ENCODE measurements around the gene COPZ1. TPM values are rescaled to one million over a fixed set of nuclear protein-coding genes. Genes with fewer than 3 reads are reported as not detected.
"Not testable (repeated sequence)": the region's sequence is repeated elsewhere in the genome, so short reads cannot be mapped to it uniquely, and the experiment has no call there.

Gene COPZ1
- polyA plus RNA-seq, 4 donors = 114 to 211 (median 138) TPM

GRCh38 chr12:54281261-54281638, 43.7 kb upstream of the COPZ1 start:
- not testable (repeated sequence) for FAIRE-seq; H3K27me3 ChIP-seq (ENCODE audit: control insufficient read depth in 3 of 3, insufficient read depth in 3 of 3, low read length in 3 of 3); H3K9me3 ChIP-seq (ENCODE audit: control insufficient read depth in 2 of 2, insufficient read depth in 1 of 2, low read depth in 1 of 2, low read length in 1 of 2); DNase-seq
- peak overlapping the region; percentile 66 to 82 (median 74) for H3K4me3 ChIP-seq (ENCODE audit: low read depth in 1 of 3, low read length in 3 of 3)
- WGBS, 3 donors = 0% methylated on average over 10 of the region's 10 CpGs
- peak overlapping the region; percentile 65 to 95 (median 88) for H3K27ac ChIP-seq (ENCODE audit: low read depth in 1 of 3, low read length in 2 of 3)
- H3K4me1 ChIP-seq (ENCODE audit: control insufficient read depth in 3 of 3, insufficient read depth in 2 of 3, low read depth in 1 of 3, low read length in 2 of 3) = peaks cover 5 to 32% (median 5%) of the 10 kb centered on the region in 3 donors
- peaks cover 18 to 25% (median 25%) of the 10 kb centered on the region in 3 donors for H3K36me3 ChIP-seq (ENCODE audit: control insufficient read depth in 3 of 3, insufficient read depth in 2 of 3, low read depth in 1 of 3, low read length in 3 of 3)

- not testable (repeated sequence) for H3K27me3 ChIP-seq (ENCODE audit: control insufficient read depth in 3 of 3, insufficient read depth in 3 of 3, low read length in 3 of 3); H3K9me3 ChIP-seq (ENCODE audit: control insufficient read depth in 2 of 2, insufficient read depth in 1 of 2, low read depth in 1 of 2, low read length in 1 of 2); DNase-seq; FAIRE-seq
- peak overlapping the region in 1 of 3 donors; percentile 88 for H3K27ac ChIP-seq (ENCODE audit: low read depth in 1 of 3, low read length in 2 of 3)
- H3K36me3 ChIP-seq (ENCODE audit: control insufficient read depth in 3 of 3, insufficient read depth in 2 of 3, low read depth in 1 of 3, low read length in 3 of 3) = peaks cover 20 to 26% (median 25%) of the 10 kb centered on the region in 3 donors
- 2 to 7% (median 5%) methylated on average over 4 of the region's 4 CpGs for WGBS, 3 donors
- H3K4me1 ChIP-seq (ENCODE audit: control insufficient read depth in 3 of 3, insufficient read depth in 2 of 3, low read depth in 1 of 3, low read length in 2 of 3) = peaks cover 5 to 36% (median 5%) of the 10 kb centered on the region in 3 donors
- H3K4me3 ChIP-seq (ENCODE audit: low read depth in 1 of 3, low read length in 3 of 3) = peak overlapping the region; percentile 66 to 82 (median 74)
Observed at GRCh38 chr12:54281694-54282093, 43.2 kb upstream of the COPZ1 start.

- peak overlapping the region; percentile 17 to 82 (median 66) for H3K4me3 ChIP-seq (ENCODE audit: low read depth in 1 of 3, low read length in 3 of 3)
- peaks cover 23 to 30% (median 27%) of the 10 kb centered on the region in 3 donors for H3K36me3 ChIP-seq (ENCODE audit: control insufficient read depth in 3 of 3, insufficient read depth in 2 of 3, low read depth in 1 of 3, low read length in 3 of 3)
- H3K9me3 ChIP-seq (ENCODE audit: control insufficient read depth in 2 of 2, insufficient read depth in 1 of 2, low read depth in 1 of 2, low read length in 1 of 2) = no peaks in the 10 kb centered on the region
- H3K27me3 ChIP-seq (ENCODE audit: control insufficient read depth in 3 of 3, insufficient read depth in 3 of 3, low read length in 3 of 3) = no peaks in the 10 kb centered on the region
- peak overlapping the region in 1 of 3 donors; percentile 14 for H3K27ac ChIP-seq (ENCODE audit: low read depth in 1 of 3, low read length in 2 of 3)
- 7 to 25% (median 13%) methylated on average over 11 of the region's 11 CpGs for WGBS, 3 donors
- peaks cover 2 to 40% (median 5%) of the 10 kb centered on the region in 3 donors for H3K4me1 ChIP-seq (ENCODE audit: control insufficient read depth in 3 of 3, insufficient read depth in 2 of 3, low read depth in 1 of 3, low read length in 2 of 3)
- no peak for DNase-seq
- no peak for FAIRE-seq
Observed at GRCh38 chr12:54282949-54283593, 41.9 kb upstream of the COPZ1 start.

GRCh38 chr12:54284070-54284780, 40.7 kb upstream of the COPZ1 start:
- DNase-seq; H3K27ac ChIP-seq (ENCODE audit: low read depth in 1 of 3, low read length in 2 of 3); H3K9me3 ChIP-seq (ENCODE audit: control insufficient read depth in 2 of 2, insufficient read depth in 1 of 2, low read depth in 1 of 2, low read length in 1 of 2); FAIRE-seq; H3K27me3 ChIP-seq (ENCODE audit: control insufficient read depth in 3 of 3, insufficient read depth in 3 of 3, low read length in 3 of 3): not testable (repeated sequence)
- Histone ChIP-seq H3K4me1 (ENCODE audit: control insufficient read depth in 3 of 3, insufficient read depth in 2 of 3, low read depth in 1 of 3, low read length in 2 of 3) (peaks cover 0 to 44% (median 5%) of the 10 kb centered on the region in 3 donors), H3K4me3 (ENCODE audit: low read depth in 1 of 3, low read length in 3 of 3) (peak overlapping the region in 2 of 3 donors; percentile 23 to 82), H3K36me3 (ENCODE audit: control insufficient read depth in 3 of 3, insufficient read depth in 2 of 3, low read depth in 1 of 3, low read length in 3 of 3) (peaks cover 23 to 40% (median 27%) of the 10 kb centered on the region in 3 donors)
- WGBS, 3 donors = 9 to 37% (median 20%) methylated on average over 1 of the region's 2 CpGs

GRCh38 chr12:54285150-54286041, 39.5 kb upstream of the COPZ1 start:
- peaks cover 23 to 42% (median 27%) of the 10 kb centered on the region in 3 donors for H3K36me3 ChIP-seq (ENCODE audit: control insufficient read depth in 3 of 3, insufficient read depth in 2 of 3, low read depth in 1 of 3, low read length in 3 of 3)
- no peaks in the 10 kb centered on the region for H3K27me3 ChIP-seq (ENCODE audit: control insufficient read depth in 3 of 3, insufficient read depth in 3 of 3, low read length in 3 of 3)
- WGBS, 3 donors = 23 to 50% (median 42%) methylated on average over 5 of the region's 5 CpGs
- H3K4me3 ChIP-seq (ENCODE audit: low read depth in 1 of 3, low read length in 3 of 3) = no peak overlapping the region
- no peaks in the 10 kb centered on the region for H3K9me3 ChIP-seq (ENCODE audit: control insufficient read depth in 2 of 2, insufficient read depth in 1 of 2, low read depth in 1 of 2, low read length in 1 of 2)
- DNase-seq = no peak
- FAIRE-seq = no peak
- H3K27ac ChIP-seq (ENCODE audit: low read depth in 1 of 3, low read length in 2 of 3) = peak overlapping the region in 2 of 3 donors; percentile 13 to 67
- H3K4me1 ChIP-seq (ENCODE audit: control insufficient read depth in 3 of 3, insufficient read depth in 2 of 3, low read depth in 1 of 3, low read length in 2 of 3) = peaks cover 0 to 44% (median 5%) of the 10 kb centered on the region in 3 donors

- H3K4me3 ChIP-seq (ENCODE audit: low read depth in 1 of 3, low read length in 3 of 3) = no peak overlapping the region
- peaks cover 23 to 40% (median 27%) of the 10 kb centered on the region in 3 donors for H3K36me3 ChIP-seq (ENCODE audit: control insufficient read depth in 3 of 3, insufficient read depth in 2 of 3, low read depth in 1 of 3, low read length in 3 of 3)
Observed at GRCh38 chr12:54286042-54287030, 38.6 kb upstream of the COPZ1 start.

GRCh38 chr12:54287261-54288157, 37.4 kb upstream of the COPZ1 start:
- WGBS, 3 donors = 64 to 67% (median 65%) methylated on average over 8 of the region's 8 CpGs
- DNase-seq (peak in 1 of 2 donors; percentile 39), FAIRE-seq (no peak)
- H3K27me3 ChIP-seq (ENCODE audit: control insufficient read depth in 3 of 3, insufficient read depth in 3 of 3, low read length in 3 of 3) = no peaks in the 10 kb centered on the region
- no peaks in the 10 kb centered on the region for H3K9me3 ChIP-seq (ENCODE audit: control insufficient read depth in 2 of 2, insufficient read depth in 1 of 2, low read depth in 1 of 2, low read length in 1 of 2)
- H3K4me1 ChIP-seq (ENCODE audit: control insufficient read depth in 3 of 3, insufficient read depth in 2 of 3, low read depth in 1 of 3, low read length in 2 of 3) = peaks cover 0 to 44% (median 4%) of the 10 kb centered on the region in 3 donors
- no peak overlapping the region for H3K4me3 ChIP-seq (ENCODE audit: low read depth in 1 of 3, low read length in 3 of 3)
- peak overlapping the region in 1 of 3 donors; percentile 67 for H3K27ac ChIP-seq (ENCODE audit: low read depth in 1 of 3, low read length in 2 of 3)
- H3K36me3 ChIP-seq (ENCODE audit: control insufficient read depth in 3 of 3, insufficient read depth in 2 of 3, low read depth in 1 of 3, low read length in 3 of 3) = peaks cover 22 to 41% (median 24%) of the 10 kb centered on the region in 3 donors

More at GRCh38 chr12:54286042-54287030, 38.6 kb upstream of the COPZ1 start:
- Histone ChIP-seq H3K4me1 (ENCODE audit: control insufficient read depth in 3 of 3, insufficient read depth in 2 of 3, low read depth in 1 of 3, low read length in 2 of 3) (peaks cover 0 to 44% (median 5%) of the 10 kb centered on the region in 3 donors), H3K9me3 (ENCODE audit: control insufficient read depth in 2 of 2, insufficient read depth in 1 of 2, low read depth in 1 of 2, low read length in 1 of 2) (no peaks in the 10 kb centered on the region), H3K27me3 (ENCODE audit: control insufficient read depth in 3 of 3, insufficient read depth in 3 of 3, low read length in 3 of 3) (no peaks in the 10 kb centered on the region), H3K27ac (ENCODE audit: low read depth in 1 of 3, low read length in 2 of 3) (peak overlapping the region in 2 of 3 donors; percentile 13 to 67)
- 28 to 49% (median 40%) methylated on average over 12 of the region's 12 CpGs for WGBS, 3 donors
- no peak for FAIRE-seq
- peak; percentile 35 to 57 for DNase-seq

All from small intestine (tissue), 7 donors.